Keratinocyte (primary cell): ENCODE measurements around the gene MAGI2.
"Not testable (repeated sequence)": the region's sequence is repeated elsewhere in the genome, so short reads cannot be mapped to it uniquely, and the experiment has no call there.

Experiments
- EZH2 ChIP-seq: IDR thresholded peaks from one replicate; pipeline ENCODE4 v1.6.1; 2012; ENCODE audit warnings: inconsistent platforms, mild to moderate bottlenecking, low read length, moderate library complexity
- TF ChIP-seq, protein P1 (sequence below), 3 experiments: IDR thresholded peaks in 1 of 3; conservative IDR thresholded peaks in 1 of 3; optimal IDR thresholded peaks in 1 of 3; 2 replicates in 2 of 3; 3 replicates in 1 of 3; pipeline versions ENCODE3 to v1.5.1; 2011; ENCODE audit warnings: low read length in 3 of 3, mild to moderate bottlenecking in 3 of 3, moderate library complexity in 2 of 3, control low read depth in 1 of 3, inconsistent platforms in 1 of 3; ENCODE audit not compliant: insufficient read depth in 2 of 3; ENCODE audit errors: extremely low read depth in 1 of 3

DNA sequence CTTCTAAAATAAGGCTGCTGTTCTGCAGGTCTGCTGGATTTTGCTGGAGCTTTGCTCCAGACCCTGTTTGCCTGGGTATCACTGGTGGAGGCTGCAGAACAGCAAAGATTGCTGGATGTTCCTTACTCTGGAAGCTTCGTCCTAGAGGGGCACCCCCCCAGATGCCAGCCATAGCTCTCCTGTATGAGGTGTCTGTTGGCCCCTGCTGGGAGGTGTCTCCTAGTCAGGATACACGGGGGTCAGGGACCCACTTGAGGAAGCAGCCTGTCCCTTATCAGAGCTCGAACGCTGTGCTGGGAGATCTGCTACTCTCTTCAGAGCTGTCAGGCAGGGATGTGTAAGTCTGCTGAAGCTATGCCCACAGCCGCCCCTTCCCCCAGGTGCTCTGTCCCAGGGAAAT is 382.3 kb downstream of the MAGI2 start:
- not testable (repeated sequence) for TF ChIP-seq EZH2
- TF ChIP-seq, protein P1, sequence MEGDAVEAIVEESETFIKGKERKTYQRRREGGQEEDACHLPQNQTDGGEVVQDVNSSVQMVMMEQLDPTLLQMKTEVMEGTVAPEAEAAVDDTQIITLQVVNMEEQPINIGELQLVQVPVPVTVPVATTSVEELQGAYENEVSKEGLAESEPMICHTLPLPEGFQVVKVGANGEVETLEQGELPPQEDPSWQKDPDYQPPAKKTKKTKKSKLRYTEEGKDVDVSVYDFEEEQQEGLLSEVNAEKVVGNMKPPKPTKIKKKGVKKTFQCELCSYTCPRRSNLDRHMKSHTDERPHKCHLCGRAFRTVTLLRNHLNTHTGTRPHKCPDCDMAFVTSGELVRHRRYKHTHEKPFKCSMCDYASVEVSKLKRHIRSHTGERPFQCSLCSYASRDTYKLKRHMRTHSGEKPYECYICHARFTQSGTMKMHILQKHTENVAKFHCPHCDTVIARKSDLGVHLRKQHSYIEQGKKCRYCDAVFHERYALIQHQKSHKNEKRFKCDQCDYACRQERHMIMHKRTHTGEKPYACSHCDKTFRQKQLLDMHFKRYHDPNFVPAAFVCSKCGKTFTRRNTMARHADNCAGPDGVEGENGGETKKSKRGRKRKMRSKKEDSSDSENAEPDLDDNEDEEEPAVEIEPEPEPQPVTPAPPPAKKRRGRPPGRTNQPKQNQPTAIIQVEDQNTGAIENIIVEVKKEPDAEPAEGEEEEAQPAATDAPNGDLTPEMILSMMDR (optimal IDR thresholded peaks at IDR 0.05 in 1 of 3, IDR thresholded peaks at IDR 0.05 in 1 of 3, conservative IDR thresholded peaks at IDR 0.05 in 1 of 3; ENCODE audit: extremely low read depth in 1 of 3, insufficient read depth in 2 of 3, low read length in 3 of 3), result not testable (repeated sequence)
